ENCODE data around the gene REP15. TPM values are rescaled to one million over a fixed set of nuclear protein-coding genes. Genes with fewer than 3 reads are reported as not detected.
A peak's percentile ranks its signal among the peaks of the same experiment; 100 is the strongest.

The REP15 gene
- total RNA-seq, 4 donors from 2014 or later, result not detected

DNA sequence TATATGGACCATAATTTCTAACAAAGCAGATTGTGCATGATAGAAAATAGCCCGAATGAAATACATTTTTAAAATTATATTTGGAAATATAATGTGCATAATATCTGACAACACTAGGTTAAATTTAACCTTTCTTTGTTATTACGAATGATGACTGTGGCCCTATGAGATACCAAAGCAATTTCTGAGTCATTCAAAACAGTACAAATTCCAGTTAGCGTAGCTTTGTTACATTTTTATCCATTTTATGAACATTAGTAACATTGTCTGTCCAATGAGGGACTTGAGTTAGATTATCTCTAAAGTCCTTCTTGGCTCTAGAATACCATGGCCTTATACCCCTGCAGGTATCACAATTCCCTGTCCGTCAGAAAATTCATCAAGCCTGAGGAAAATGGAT is 39.0 kb upstream of the REP15 start:
- TF ChIP-seq, protein P1, sequence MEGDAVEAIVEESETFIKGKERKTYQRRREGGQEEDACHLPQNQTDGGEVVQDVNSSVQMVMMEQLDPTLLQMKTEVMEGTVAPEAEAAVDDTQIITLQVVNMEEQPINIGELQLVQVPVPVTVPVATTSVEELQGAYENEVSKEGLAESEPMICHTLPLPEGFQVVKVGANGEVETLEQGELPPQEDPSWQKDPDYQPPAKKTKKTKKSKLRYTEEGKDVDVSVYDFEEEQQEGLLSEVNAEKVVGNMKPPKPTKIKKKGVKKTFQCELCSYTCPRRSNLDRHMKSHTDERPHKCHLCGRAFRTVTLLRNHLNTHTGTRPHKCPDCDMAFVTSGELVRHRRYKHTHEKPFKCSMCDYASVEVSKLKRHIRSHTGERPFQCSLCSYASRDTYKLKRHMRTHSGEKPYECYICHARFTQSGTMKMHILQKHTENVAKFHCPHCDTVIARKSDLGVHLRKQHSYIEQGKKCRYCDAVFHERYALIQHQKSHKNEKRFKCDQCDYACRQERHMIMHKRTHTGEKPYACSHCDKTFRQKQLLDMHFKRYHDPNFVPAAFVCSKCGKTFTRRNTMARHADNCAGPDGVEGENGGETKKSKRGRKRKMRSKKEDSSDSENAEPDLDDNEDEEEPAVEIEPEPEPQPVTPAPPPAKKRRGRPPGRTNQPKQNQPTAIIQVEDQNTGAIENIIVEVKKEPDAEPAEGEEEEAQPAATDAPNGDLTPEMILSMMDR (IDR thresholded peaks at IDR 0.05), result no peak
- TF ChIP-seq POLR2A (IDR thresholded peaks at IDR 0.05) (no peak), EP300 (IDR thresholded peaks at IDR 0.05) (no peak)
- no peaks in the 10 kb centered on the region for H3K9me3 ChIP-seq
- H3K27me3 ChIP-seq, result no peaks in the 10 kb centered on the region
- peaks cover 0 to 44% (median 0%) of the 10 kb centered on the region in 3 donors for H3K36me3 ChIP-seq
- 94 to 96% methylated on average over 4 of the region's 4 CpGs for whole genome bisulfite sequencing, 2 donors
- no peak overlapping the region for H3K4me3 ChIP-seq
- no peaks in the 10 kb centered on the region for H3K4me1 ChIP-seq
- H3K27ac ChIP-seq, result no peak overlapping the region
- DNase-seq (ENCODE audit: low spot score in 2 of 2), result no peak

- H3K9me3 ChIP-seq, result no peaks in the 10 kb centered on the region
- H3K36me3 ChIP-seq, result peaks cover 0 to 73% (median 3%) of the 10 kb centered on the region in 3 donors
- no peak for TF ChIP-seq EP300 (IDR thresholded peaks at IDR 0.05)
- no peak for TF ChIP-seq POLR2A (IDR thresholded peaks at IDR 0.05)
- TF ChIP-seq, protein P1 (IDR thresholded peaks at IDR 0.05), result no peak
- H3K27me3 ChIP-seq, result no peaks in the 10 kb centered on the region
- H3K4me1 ChIP-seq, result no peaks in the 10 kb centered on the region
- H3K4me3 ChIP-seq, result no peak overlapping the region
- no peak overlapping the region for H3K27ac ChIP-seq
- WGBS, 2 donors, result 79 to 91% methylated on average over 3 of the region's 3 CpGs
- DNase-seq (ENCODE audit: low spot score in 2 of 2), result no peak
These were observed 30.5 kb upstream of the REP15 start for GRCh38 chr12:27665704-27666103.

DNA sequence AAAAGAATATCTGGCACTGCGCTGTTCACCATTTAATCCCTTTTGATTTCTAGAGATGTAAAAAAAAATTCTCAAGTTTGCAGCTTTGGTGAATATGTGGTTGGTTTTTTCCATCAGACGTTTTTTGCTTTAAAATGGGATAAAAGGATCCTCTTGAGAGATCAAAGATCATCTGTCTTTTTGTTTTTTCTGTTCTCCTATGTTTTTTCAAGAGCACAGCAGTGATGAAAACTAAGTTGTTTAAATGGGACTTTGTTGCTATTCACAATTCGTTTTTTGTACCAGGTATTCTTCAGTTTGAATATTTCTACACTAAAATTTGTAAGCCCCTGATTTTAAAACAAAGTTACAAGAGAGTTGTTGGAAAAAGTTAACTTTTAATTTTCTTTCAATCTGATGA is 29.7 kb upstream of the REP15 start:
- TF ChIP-seq EP300 (IDR thresholded peaks at IDR 0.05), result no peak
- TF ChIP-seq POLR2A (IDR thresholded peaks at IDR 0.05), result no peak
- TF ChIP-seq, protein P1 (IDR thresholded peaks at IDR 0.05), result no peak
- no peaks in the 10 kb centered on the region for H3K4me1 ChIP-seq
- WGBS, 2 donors, result 56 to 64% methylated on average over 3 of the region's 3 CpGs
- H3K27ac ChIP-seq, result no peak overlapping the region
- no peaks in the 10 kb centered on the region for H3K27me3 ChIP-seq
- no peak for DNase-seq (ENCODE audit: low spot score in 2 of 2)
- H3K4me3 ChIP-seq, result no peak overlapping the region
- no peaks in the 10 kb centered on the region for H3K9me3 ChIP-seq
- peaks cover 0 to 73% (median 3%) of the 10 kb centered on the region in 3 donors for H3K36me3 ChIP-seq

DNA sequence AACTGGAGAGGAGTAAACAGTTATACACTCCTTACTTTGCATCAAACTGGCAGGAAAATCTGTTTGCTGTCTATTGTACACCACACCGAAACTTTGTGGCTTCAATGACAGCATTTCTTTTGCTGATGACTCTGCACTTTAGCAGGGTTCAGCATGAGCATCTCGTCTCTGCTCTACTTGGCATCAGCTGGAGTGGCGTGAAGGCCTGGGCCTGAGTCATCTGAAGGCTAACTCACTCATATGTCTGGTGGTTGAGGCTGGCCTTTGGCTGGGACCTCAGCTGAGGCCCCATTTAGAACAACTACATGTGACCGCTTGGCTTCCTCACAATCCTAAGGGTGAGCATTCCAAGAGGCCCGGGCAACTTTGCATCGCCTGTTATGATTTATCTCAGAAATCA is 28.7 kb upstream of the REP15 start:
- no peak for DNase-seq (ENCODE audit: low spot score in 2 of 2)
- no peak overlapping the region for H3K27ac ChIP-seq

GRCh38 chr12:27672051-27672450 is 24.2 kb upstream of the REP15 start:
- H3K27me3 ChIP-seq, result no peaks in the 10 kb centered on the region
- WGBS, 2 donors, result 71 to 74% methylated on average over 4 of the region's 4 CpGs
- H3K9me3 ChIP-seq, result no peaks in the 10 kb centered on the region
- peaks cover 0 to 51% (median 0%) of the 10 kb centered on the region in 3 donors for H3K36me3 ChIP-seq
- DNase-seq (ENCODE audit: low spot score in 2 of 2), result no peak
- H3K4me1 ChIP-seq, result peaks cover 0 to 17% (median 0%) of the 10 kb centered on the region in 4 donors
- H3K4me3 ChIP-seq, result no peak overlapping the region
- TF ChIP-seq POLR2A (IDR thresholded peaks at IDR 0.05) (no peak), EP300 (IDR thresholded peaks at IDR 0.05) (no peak)
- TF ChIP-seq, protein P1 (IDR thresholded peaks at IDR 0.05), result no peak
- H3K27ac ChIP-seq, result peak overlapping the region in 1 of 4 donors; percentile 12

More for the DNA sequence above, 28.7 kb upstream of the REP15 start:
- WGBS, 2 donors, result 79% methylated on average over 6 of the region's 6 CpGs
- Histone ChIP-seq H3K4me3 (no peak overlapping the region), H3K9me3 (no peaks in the 10 kb centered on the region), H3K27me3 (no peaks in the 10 kb centered on the region), H3K4me1 (peaks cover 0 to 4% (median 0%) of the 10 kb centered on the region in 4 donors), H3K36me3 (peaks cover 0 to 73% (median 3%) of the 10 kb centered on the region in 3 donors)
- TF ChIP-seq EP300 (IDR thresholded peaks at IDR 0.05), result no peak
- TF ChIP-seq, protein P1 (IDR thresholded peaks at IDR 0.05), result no peak
- TF ChIP-seq POLR2A (IDR thresholded peaks at IDR 0.05), result no peak
